Keratinocyte (primary cell): ENCODE data around the gene TMEM132C. TPM values are rescaled to one million over a fixed set of nuclear protein-coding genes. Genes with fewer than 3 reads are reported as not detected.

Source experiments
- DNase-seq: peaks from one replicate; pipeline ENCODE4 v3.0.0-alpha.2; 2011; ENCODE audit warnings: low read depth, missing footprints, low spot score
- FAIRE-seq: peaks from 2 replicates; lab custom pipeline; 2011; peaks lifted over from hg19 to GRCh38; lab: Jason Lieb, UNC
- H2AFZ ChIP-seq: 2 replicates; pipeline ENCODE4 v1.6.0; 2012; ENCODE audit warnings: low read length, control low read depth, inconsistent platforms; ENCODE audit not compliant: control insufficient read depth
- H3K27ac ChIP-seq: 2 replicates; pipeline ENCODE4 v1.5.1; 2011; ENCODE audit warnings: low read length; ENCODE audit not compliant: control insufficient read depth, insufficient read depth
- H3K27me3 ChIP-seq: 3 replicates; pipeline ENCODE4 v1.6.0; 2011; ENCODE audit warnings: low read length; ENCODE audit not compliant: control insufficient read depth, insufficient read depth; ENCODE audit errors: extremely low read depth
- H3K36me3 ChIP-seq, 2 experiments: 2 replicates in 1 of 2; 3 replicates in 1 of 2; pipeline ENCODE4 v1.5.1; 2011; ENCODE audit warnings: low read length in 2 of 2, mild to moderate bottlenecking in 1 of 2; ENCODE audit not compliant: control insufficient read depth in 2 of 2, insufficient read depth in 2 of 2; ENCODE audit errors: extremely low read depth in 1 of 2
- H3K4me1 ChIP-seq: 3 replicates; pipeline ENCODE4 v1.5.1; 2011; ENCODE audit warnings: low read length; ENCODE audit not compliant: control insufficient read depth, insufficient read depth; ENCODE audit errors: extremely low read depth
- H3K4me2 ChIP-seq: 3 replicates; pipeline ENCODE4 v1.6.0; 2011; ENCODE audit warnings: low read depth, low read length; ENCODE audit not compliant: control insufficient read depth, insufficient read depth; ENCODE audit errors: extremely low read depth
- H3K4me3 ChIP-seq, 3 experiments: fragments of 200-600 bp in 1 of 3; sonication (generic) in 1 of 3; 2 replicates in 2 of 3; 3 replicates in 1 of 3; pipeline ENCODE4 v1.5.1; 2011 to 2016; ENCODE audit warnings: low read length in 3 of 3, mild to moderate bottlenecking in 3 of 3, control low read depth in 2 of 3, inconsistent platforms in 1 of 3, low read depth in 1 of 3, mixed read lengths in 1 of 3, mixed run types in 1 of 3, moderate library complexity in 1 of 3; ENCODE audit not compliant: control insufficient read depth in 2 of 3, insufficient read depth in 2 of 3; ENCODE audit errors: extremely low read depth in 1 of 3
- H3K79me2 ChIP-seq: 2 replicates; pipeline ENCODE4 v1.6.0; 2012; ENCODE audit warnings: low read length; ENCODE audit not compliant: control insufficient read depth, insufficient read depth
- H3K9ac ChIP-seq: 3 replicates; pipeline ENCODE4 v1.6.0; 2011; ENCODE audit warnings: low read length; ENCODE audit not compliant: control insufficient read depth, insufficient read depth; ENCODE audit errors: extremely low read depth
- H3K9me1 ChIP-seq: 3 replicates; pipeline ENCODE4 v1.6.0; 2011; ENCODE audit warnings: low read length; ENCODE audit not compliant: control insufficient read depth, insufficient read depth; ENCODE audit errors: extremely low read depth
- H3K9me3 ChIP-seq: 2 replicates; pipeline ENCODE4 v1.5.1; 2012; ENCODE audit warnings: low read depth, low read length; ENCODE audit not compliant: control insufficient read depth
- H4K20me1 ChIP-seq: 3 replicates; pipeline ENCODE4 v1.6.0; 2011; ENCODE audit warnings: low read length; ENCODE audit not compliant: control insufficient read depth, insufficient read depth; ENCODE audit errors: extremely low read depth
- EZH2 ChIP-seq: IDR thresholded peaks from one replicate; pipeline ENCODE4 v1.6.1; 2012; ENCODE audit warnings: inconsistent platforms, mild to moderate bottlenecking, low read length, moderate library complexity
- dilution Hi-C: fragments of 300-500 bp; cut with MboI; formaldehyde crosslinking; loops from one replicate; pipeline ENCODE4 v1.7.0; 2020; ENCODE audit warnings: low sequenced_read_pairs; ENCODE audit not compliant: extremely low pct_ligation_motif_present
- polyA plus RNA-seq, 5 experiments: library from polyadenylated mRNA; depleted of rRNA in 3 of 5; stranded (reverse) in 3 of 5; stranded (forward) in 1 of 5; unstranded in 1 of 5; fragments of >200 nt; gene quantifications; 1 replicate in 1 of 5; 2 replicates in 3 of 5; 3 replicates in 1 of 5; pipeline versions ENCODE4 v1.2.1 to v1.2.3, GENCODE V29; 2011 to 2012; ENCODE audit warnings: missing spikeins in 2 of 5, low read depth in 1 of 5, low replicate concordance in 1 of 5
- TF ChIP-seq, protein P1 (sequence below), 3 experiments: IDR thresholded peaks in 1 of 3; conservative IDR thresholded peaks in 1 of 3; optimal IDR thresholded peaks in 1 of 3; 2 replicates in 2 of 3; 3 replicates in 1 of 3; pipeline versions ENCODE3 to v1.5.1; 2011; ENCODE audit warnings: low read length in 3 of 3, mild to moderate bottlenecking in 3 of 3, moderate library complexity in 2 of 3, control low read depth in 1 of 3, inconsistent platforms in 1 of 3; ENCODE audit not compliant: insufficient read depth in 2 of 3; ENCODE audit errors: extremely low read depth in 1 of 3

The TMEM132C gene
- polyA plus RNA-seq, 1 donor (not counting 4 experiments of a cell fraction or from before 2014, with no cell fraction given): not detected

- Histone ChIP-seq H3K27ac (no peak overlapping the region), H3K4me1 (no peaks in the 10 kb centered on the region), H3K27me3 (no peaks in the 10 kb centered on the region), H3K4me3 (no peak overlapping the region), H3K9me3 (peaks cover 5% of the 10 kb centered on the region), H3K9me1 (no peaks in the 10 kb centered on the region), H3K9ac (no peak overlapping the region), H3K4me2 (no peak overlapping the region), H4K20me1 (no peaks in the 10 kb centered on the region), H2AFZ (no peak overlapping the region), H3K36me3 (no peaks in the 10 kb centered on the region), H3K79me2 (no peaks in the 10 kb centered on the region)
- DNase-seq (no peak), FAIRE-seq (no peak)
- dilution Hi-C loops: no loop called here
- TF ChIP-seq, protein P1, sequence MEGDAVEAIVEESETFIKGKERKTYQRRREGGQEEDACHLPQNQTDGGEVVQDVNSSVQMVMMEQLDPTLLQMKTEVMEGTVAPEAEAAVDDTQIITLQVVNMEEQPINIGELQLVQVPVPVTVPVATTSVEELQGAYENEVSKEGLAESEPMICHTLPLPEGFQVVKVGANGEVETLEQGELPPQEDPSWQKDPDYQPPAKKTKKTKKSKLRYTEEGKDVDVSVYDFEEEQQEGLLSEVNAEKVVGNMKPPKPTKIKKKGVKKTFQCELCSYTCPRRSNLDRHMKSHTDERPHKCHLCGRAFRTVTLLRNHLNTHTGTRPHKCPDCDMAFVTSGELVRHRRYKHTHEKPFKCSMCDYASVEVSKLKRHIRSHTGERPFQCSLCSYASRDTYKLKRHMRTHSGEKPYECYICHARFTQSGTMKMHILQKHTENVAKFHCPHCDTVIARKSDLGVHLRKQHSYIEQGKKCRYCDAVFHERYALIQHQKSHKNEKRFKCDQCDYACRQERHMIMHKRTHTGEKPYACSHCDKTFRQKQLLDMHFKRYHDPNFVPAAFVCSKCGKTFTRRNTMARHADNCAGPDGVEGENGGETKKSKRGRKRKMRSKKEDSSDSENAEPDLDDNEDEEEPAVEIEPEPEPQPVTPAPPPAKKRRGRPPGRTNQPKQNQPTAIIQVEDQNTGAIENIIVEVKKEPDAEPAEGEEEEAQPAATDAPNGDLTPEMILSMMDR (optimal IDR thresholded peaks at IDR 0.05 in 1 of 3, IDR thresholded peaks at IDR 0.05 in 1 of 3, conservative IDR thresholded peaks at IDR 0.05 in 1 of 3; ENCODE audit: extremely low read depth in 1 of 3, insufficient read depth in 2 of 3, low read length in 3 of 3): no peak
- TF ChIP-seq EZH2: no peak
Measured at GRCh38 chr12:128323145-128323920, 56.4 kb downstream of the TMEM132C start.

DNA sequence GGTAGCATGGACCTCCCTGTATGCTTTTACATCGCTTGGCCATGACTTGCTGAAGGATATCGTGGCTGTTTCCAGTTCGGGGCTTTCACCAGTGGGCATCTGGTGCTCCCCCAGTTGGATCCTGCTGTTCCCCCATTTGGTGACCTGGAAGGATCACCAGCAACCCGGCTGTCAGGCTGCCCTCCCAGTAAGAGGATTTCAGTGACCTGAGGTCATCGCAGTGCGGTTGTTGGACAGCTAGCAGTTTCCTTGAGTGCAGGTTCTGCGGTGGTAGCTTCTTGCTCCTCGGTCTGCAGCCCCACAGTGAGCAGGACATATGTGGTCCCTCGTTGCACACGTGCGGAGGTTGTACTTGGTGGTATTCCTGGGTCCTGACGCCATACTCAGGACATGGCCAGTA lies 58.7 kb downstream of the TMEM132C start:
- Histone ChIP-seq H3K27me3 (no peaks in the 10 kb centered on the region), H2AFZ (no peak overlapping the region), H3K9me1 (no peaks in the 10 kb centered on the region), H3K9me3 (peaks cover 5% of the 10 kb centered on the region), H3K27ac (no peak overlapping the region), H3K79me2 (no peaks in the 10 kb centered on the region), H4K20me1 (no peaks in the 10 kb centered on the region), H3K4me3 (no peak overlapping the region), H3K4me2 (no peak overlapping the region), H3K36me3 (no peaks in the 10 kb centered on the region), H3K4me1 (no peaks in the 10 kb centered on the region), H3K9ac (no peak overlapping the region)
- no peak for FAIRE-seq
- dilution Hi-C loops: no loop called here
- no peak for DNase-seq
- no peak for TF ChIP-seq EZH2
- TF ChIP-seq, protein P1 (optimal IDR thresholded peaks at IDR 0.05 in 1 of 3, IDR thresholded peaks at IDR 0.05 in 1 of 3, conservative IDR thresholded peaks at IDR 0.05 in 1 of 3; ENCODE audit: extremely low read depth in 1 of 3, insufficient read depth in 2 of 3, low read length in 3 of 3): no peak
